Measurements from ENCODE around the gene MCTP2. TPM values are rescaled to one million over a fixed set of nuclear protein-coding genes. Genes with fewer than 3 reads are reported as not detected.
A peak's percentile ranks its signal among the peaks of the same experiment; 100 is the strongest.

Gene MCTP2
- total RNA-seq, 1 donor from 2014 or later = 12.8 TPM

GRCh38 chr15:94359716-94360115 lies 128.4 kb downstream of the MCTP2 start:
- no peaks in the 10 kb centered on the region for H3K27me3 Mint-ChIP-seq (ENCODE audit: low read depth)
- no peak overlapping the region for H3K4me3 Mint-ChIP-seq
- no peaks in the 10 kb centered on the region for H3K9me3 Mint-ChIP-seq
- no peak for DNase-seq (ENCODE audit: low spot score in 2 of 2, unreplicated experiment in 2 of 2)
- H3K4me1 Mint-ChIP-seq = peaks cover 52% of the 10 kb centered on the region
- TF ChIP-seq CTCF (IDR thresholded peaks at IDR 0.05; ENCODE audit: unreplicated experiment) = no peak
- no peaks in the 10 kb centered on the region for H3K36me3 Mint-ChIP-seq
- H3K27ac Mint-ChIP-seq = no peak overlapping the region

- no peak overlapping the region for H3K27ac Mint-ChIP-seq
- H3K27me3 Mint-ChIP-seq (ENCODE audit: low read depth) = no peaks in the 10 kb centered on the region
- DNase-seq (ENCODE audit: low spot score in 2 of 2, unreplicated experiment in 2 of 2) = no peak
- no peaks in the 10 kb centered on the region for H3K36me3 Mint-ChIP-seq
- no peak for TF ChIP-seq CTCF (IDR thresholded peaks at IDR 0.05; ENCODE audit: unreplicated experiment)
- no peaks in the 10 kb centered on the region for H3K9me3 Mint-ChIP-seq
- no peak overlapping the region for H3K4me3 Mint-ChIP-seq
- peaks cover 52% of the 10 kb centered on the region for H3K4me1 Mint-ChIP-seq
These were observed 128.9 kb downstream of the MCTP2 start for GRCh38 chr15:94360251-94360685.

GRCh38 chr15:94362385-94363092 lies 131.2 kb downstream of the MCTP2 start:
- no peak for TF ChIP-seq CTCF (IDR thresholded peaks at IDR 0.05; ENCODE audit: unreplicated experiment)
- H3K27ac Mint-ChIP-seq = peak overlapping the region; percentile 19
- H3K36me3 Mint-ChIP-seq = no peaks in the 10 kb centered on the region
- H3K27me3 Mint-ChIP-seq (ENCODE audit: low read depth) = no peaks in the 10 kb centered on the region
- no peak overlapping the region for H3K4me3 Mint-ChIP-seq
- H3K4me1 Mint-ChIP-seq = peaks cover 42% of the 10 kb centered on the region
- DNase-seq (ENCODE audit: low spot score in 2 of 2, unreplicated experiment in 2 of 2) = no peak
- no peaks in the 10 kb centered on the region for H3K9me3 Mint-ChIP-seq

- Mint-ChIP-seq H3K36me3 (no peaks in the 10 kb centered on the region), H3K4me3 (no peak overlapping the region), H3K9me3 (no peaks in the 10 kb centered on the region), H3K27ac (peak overlapping the region; percentile 7), H3K4me1 (peaks cover 51% of the 10 kb centered on the region), H3K27me3 (ENCODE audit: low read depth) (no peaks in the 10 kb centered on the region)
- no peak for TF ChIP-seq CTCF (IDR thresholded peaks at IDR 0.05; ENCODE audit: unreplicated experiment)
- DNase-seq (ENCODE audit: low spot score in 2 of 2, unreplicated experiment in 2 of 2) = no peak
These were observed 132.0 kb downstream of the MCTP2 start for GRCh38 chr15:94363382-94363781.

- Mint-ChIP-seq H3K27me3 (ENCODE audit: low read depth) (no peaks in the 10 kb centered on the region), H3K4me1 (peaks cover 73% of the 10 kb centered on the region), H3K27ac (peak overlapping the region; percentile 32), H3K9me3 (no peaks in the 10 kb centered on the region), H3K4me3 (no peak overlapping the region), H3K36me3 (no peaks in the 10 kb centered on the region)
- no peak for DNase-seq (ENCODE audit: low spot score in 2 of 2, unreplicated experiment in 2 of 2)
- no peak for TF ChIP-seq CTCF (IDR thresholded peaks at IDR 0.05; ENCODE audit: unreplicated experiment)
These were observed 135.4 kb downstream of the MCTP2 start for GRCh38 chr15:94366781-94367180.

Measured in mesothelial cell of epicardium (in vitro differentiated cells).